GM12872 (cell line): ENCODE data around the gene MIPEP.

Experiments used
- CTCF ChIP-seq: IDR thresholded peaks from 3 replicates; pipeline ENCODE4 v1.5.1; 2011; ENCODE audit warnings: low read depth, mild to moderate bottlenecking, low read length, moderate library complexity; ENCODE audit not compliant: insufficient read depth

MIPEP gene

GRCh38 chr13:23730251-23730650, 158.9 kb downstream of the MIPEP start:
- no peak for TF ChIP-seq CTCF

- no peak for TF ChIP-seq CTCF
These were observed 159.7 kb downstream of the MIPEP start for GRCh38 chr13:23729531-23729930.

GRCh38 chr13:23728807-23729206, 160.4 kb downstream of the MIPEP start:
- no peak for TF ChIP-seq CTCF

GRCh38 chr13:23725922-23726321, 163.3 kb downstream of the MIPEP start:
- no peak for TF ChIP-seq CTCF

GRCh38 chr13:23724196-23724970, 164.8 kb downstream of the MIPEP start:
- TF ChIP-seq CTCF = no peak

GRCh38 chr13:23723471-23723870, 165.7 kb downstream of the MIPEP start:
- no peak for TF ChIP-seq CTCF

- TF ChIP-seq CTCF = no peak
These were observed 166.3 kb downstream of the MIPEP start for GRCh38 chr13:23722726-23723453.
